ENCODE measurements around the gene SRPK2. TPM values are rescaled to one million over a fixed set of nuclear protein-coding genes. Genes with fewer than 3 reads are reported as not detected.

SRPK2 gene
- total and polyA plus RNA-seq, 2 of the 8 experiments (the other 6 are each of a cell fraction or from before 2014, with no cell fraction given) = 10.0 to 47.1 TPM

GRCh38 chr7:105187302-105188169 is 201.2 kb downstream of the SRPK2 start:
- no peaks in the 10 kb centered on the region for H4K20me1 ChIP-seq (replicated peaks in 1 of 2; ENCODE audit: control insufficient read depth in 1 of 2, insufficient read depth in 2 of 2, low read length in 2 of 2)

More at GRCh38 chr7:105187302-105188169, 201.2 kb downstream of the SRPK2 start:
- Histone ChIP-seq H4K5ac (ENCODE audit: insufficient read length, low read depth, low read length) (no peak overlapping the region), H2BK5ac (ENCODE audit: low read depth, low read length) (no peak overlapping the region), H3K27me3 (replicated peaks in 1 of 4; ENCODE audit: control insufficient read depth in 3 of 4, extremely low read depth in 1 of 4, insufficient read depth in 3 of 4, low read length in 3 of 4) (no peaks in the 10 kb centered on the region), H2BK20ac (ENCODE audit: low read length) (no peak overlapping the region), H2AFZ (ENCODE audit: low read length) (no peak overlapping the region), H3K79me2 (ENCODE audit: control insufficient read depth in 1 of 2, insufficient read depth in 2 of 2, low read length in 2 of 2) (no peaks in the 10 kb centered on the region), H4K91ac (replicated peaks; ENCODE audit: insufficient read length, low read length) (no peak overlapping the region), H2AK5ac (ENCODE audit: low read depth, low read length) (no peak overlapping the region), H3K9ac (replicated peaks in 1 of 4; ENCODE audit: extremely low read depth in 1 of 4, low read depth in 3 of 4, low read length in 3 of 4) (no peak overlapping the region), H2BK12ac (ENCODE audit: low read depth, low read length) (no peak overlapping the region), H3K9me3 (ENCODE audit: insufficient read depth in 2 of 2, low read depth in 1 of 2, low read length in 1 of 2) (no peaks in the 10 kb centered on the region), H3K79me1 (ENCODE audit: low read depth, low read length) (no peaks in the 10 kb centered on the region; the same call in 1 of the 2 replicates), H2BK15ac (ENCODE audit: low read length) (no peak overlapping the region), H3K56ac (replicated peaks; ENCODE audit: insufficient read length, low read depth, low read length) (no peak overlapping the region), H3K23me2 (ENCODE audit: low read depth, low read length) (no peaks in the 10 kb centered on the region), H3K14ac (ENCODE audit: insufficient read length) (no peak overlapping the region), H3K27ac (ENCODE audit: low read depth, low read length) (no peak overlapping the region), H3K4me1 (replicated peaks in 1 of 4; ENCODE audit: control insufficient read depth in 3 of 4, insufficient read depth in 4 of 4, low read length in 3 of 4) (no peaks in the 10 kb centered on the region), H3K36me3 (ENCODE audit: control insufficient read depth in 2 of 4, insufficient read depth in 4 of 4, low read length in 3 of 4) (no peaks in the 10 kb centered on the region), H3K23ac (ENCODE audit: insufficient read length) (no peak overlapping the region), H3K4me3 (ENCODE audit: extremely low read depth in 1 of 4, insufficient read depth in 2 of 4, low read depth in 3 of 4, low read length in 4 of 4) (no peak overlapping the region), H2BK120ac (replicated peaks; ENCODE audit: low read depth, low read length) (no peak overlapping the region), H3K18ac (ENCODE audit: extremely low read depth, low read length) (no peak overlapping the region), H4K8ac (ENCODE audit: extremely low read depth, insufficient read depth, low read length) (no peak overlapping the region), H3K4ac (replicated peaks; ENCODE audit: insufficient read length, low read depth, low read length) (no peak overlapping the region), H3K4me2 (ENCODE audit: insufficient read depth in 1 of 2, low read depth in 2 of 2, low read length in 2 of 2) (no peak overlapping the region)
- FAIRE-seq (no peak), DNase-seq (ENCODE audit: low read depth in 1 of 2, low spot score in 2 of 2) (no peak)
- TF ChIP-seq TBP (IDR thresholded peaks at IDR 0.05; ENCODE audit: low read depth, low read length) = no peak
- ChIA-PET POLR2A (ENCODE audit: partially characterized antibody) (interaction anchor here (0.6 kb wide), 1 partner anchor 10 kb away, joined by 3 read pairs; no protein-coding TSS in a partner anchor), CTCF (ENCODE audit: partially characterized antibody) (interaction anchor here (0.5 to 1.4 kb wide), 2 partner anchors 15 to 110 kb away, joined by 3 to 4 read pairs; no protein-coding TSS in a partner anchor)
- WGBS, 2 experiments (ENCODE audit: extremely low coverage in 1 of 2, insufficient coverage in 1 of 2, insufficient read length in 1 of 2, insufficient replicate concordance in 2 of 2, low coverage in 1 of 2, low lambda C conversion rate in 2 of 2, missing lambda C conversion rate in 1 of 2) = 93% methylated on average over 4 of the region's 4 CpGs; no CpG with 5 or more reads in 1 of the 2 experiments
